Urinary bladder (tissue), 4 donors: ENCODE data around the gene UBE2E2. TPM values are rescaled to one million over a fixed set of nuclear protein-coding genes. Genes with fewer than 3 reads are reported as not detected.
"Not testable (repeated sequence)": the region's sequence is repeated elsewhere in the genome, so short reads cannot be mapped to it uniquely, and the experiment has no call there.

Experiments
- DNase-seq: peaks from one replicate; pipeline ENCODE4 v3.0.0-alpha.2; 2015; ENCODE audit errors: extremely low spot score
- H3K27ac ChIP-seq: one replicate; pipeline ENCODE4 v1.5.1; 2013; ENCODE audit warnings: low read depth, mild to moderate bottlenecking, moderate library complexity
- H3K36me3 ChIP-seq: one replicate; pipeline ENCODE4 v1.6.1; 2013; ENCODE audit warnings: mild to moderate bottlenecking, moderate library complexity; ENCODE audit not compliant: insufficient read depth
- H3K4me1 ChIP-seq: one replicate; pipeline ENCODE4 v1.6.1; 2013; ENCODE audit warnings: mild to moderate bottlenecking, moderate library complexity; ENCODE audit not compliant: insufficient read depth
- H3K4me3 ChIP-seq: one replicate; pipeline ENCODE4 v1.5.1; 2013; ENCODE audit warnings: low read depth, low read length
- WGBS: extraction: QIAGEN DNeasy Blood & Tissue Kit; methylation state at CpG from one replicate; pipeline ENCODE4 v1.1.7; 2013; 5-methylcytosine and 5-hydroxymethylcytosine counted together
- polyA plus RNA-seq: library from polyadenylated mRNA; stranded (reverse); fragments of 200-250 nt; gene quantifications from one replicate; pipeline ENCODE4 v1.2.3, GENCODE V29; 2013
- total RNA-seq: library from RNA; depleted of rRNA; stranded (reverse); fragments of >200 nt; gene quantifications from one replicate; pipeline ENCODE4 v1.2.3, GENCODE V29; 2014
- donor health status: healthy with polysubstance abuse.
- donor health status: healthy.

UBE2E2 gene
- total and polyA plus RNA-seq, 2 donors = 36.3 to 120 TPM

- Histone ChIP-seq H3K36me3 (no peaks in the 10 kb centered on the region), H3K4me3 (no peak overlapping the region), H3K4me1 (no peaks in the 10 kb centered on the region), H3K27ac (no peak overlapping the region)
- WGBS = 83% methylated on average over 8 of the region's 8 CpGs
- no peak for DNase-seq
Observed at GRCh38 chr3:23600167-23600871, 397.2 kb downstream of the UBE2E2 start.

- no peak for DNase-seq
- Histone ChIP-seq H3K27ac (no peak overlapping the region), H3K4me1 (no peaks in the 10 kb centered on the region), H3K4me3 (no peak overlapping the region), H3K36me3 (no peaks in the 10 kb centered on the region)
- WGBS = 58% methylated on average over 11 of the region's 11 CpGs
Observed at GRCh38 chr3:23601091-23601822, 398.1 kb downstream of the UBE2E2 start.

GRCh38 chr3:23602971-23603370 is 399.8 kb downstream of the UBE2E2 start:
- Histone ChIP-seq H3K27ac (no peak overlapping the region), H3K4me1 (no peaks in the 10 kb centered on the region), H3K36me3 (no peaks in the 10 kb centered on the region), H3K4me3 (no peak overlapping the region)
- no peak for DNase-seq
- WGBS = 93% methylated on average over 9 of the region's 9 CpGs

- no peak overlapping the region for H3K27ac ChIP-seq
- WGBS = 58% methylated on average over 8 of the region's 8 CpGs
Observed at GRCh38 chr3:23607184-23607847, 404.2 kb downstream of the UBE2E2 start.

GRCh38 chr3:23608650-23609049 is 405.5 kb downstream of the UBE2E2 start:
- DNase-seq = no peak
- 100% methylated on average over 2 of the region's 2 CpGs for WGBS
- H3K36me3 ChIP-seq = no peaks in the 10 kb centered on the region

More at GRCh38 chr3:23607184-23607847, 404.2 kb downstream of the UBE2E2 start:
- Histone ChIP-seq H3K36me3 (no peaks in the 10 kb centered on the region), H3K4me3 (no peak overlapping the region), H3K4me1 (no peaks in the 10 kb centered on the region)
- no peak for DNase-seq

GRCh38 chr3:23611737-23612295 is 408.7 kb downstream of the UBE2E2 start:
- H3K36me3 ChIP-seq = no peaks in the 10 kb centered on the region
- 17% methylated on average over 13 of the region's 13 CpGs for WGBS
- H3K4me1 ChIP-seq = no peaks in the 10 kb centered on the region
- no peak overlapping the region for H3K4me3 ChIP-seq
- no peak for DNase-seq
- H3K27ac ChIP-seq = no peak overlapping the region

More at GRCh38 chr3:23608650-23609049, 405.5 kb downstream of the UBE2E2 start:
- H3K4me1 ChIP-seq = no peaks in the 10 kb centered on the region
- H3K4me3 ChIP-seq = no peak overlapping the region
- no peak overlapping the region for H3K27ac ChIP-seq

- H3K4me3 ChIP-seq = no peak overlapping the region
- no peaks in the 10 kb centered on the region for H3K36me3 ChIP-seq
- DNase-seq = no peak
- 59% methylated on average over 15 of the region's 15 CpGs for WGBS
- H3K27ac ChIP-seq = no peak overlapping the region
- no peaks in the 10 kb centered on the region for H3K4me1 ChIP-seq
Observed at GRCh38 chr3:23612296-23612891, 409.3 kb downstream of the UBE2E2 start.

- no peaks in the 10 kb centered on the region for H3K4me1 ChIP-seq
- no peak overlapping the region for H3K27ac ChIP-seq
- WGBS = 97% methylated on average over 5 of the region's 5 CpGs
- H3K4me3 ChIP-seq = no peak overlapping the region
- no peak for DNase-seq
- no peaks in the 10 kb centered on the region for H3K36me3 ChIP-seq
Observed at GRCh38 chr3:23615068-23615467, 411.9 kb downstream of the UBE2E2 start.

- 98% methylated on average over 2 of the region's 2 CpGs for WGBS
- H3K4me3 ChIP-seq, DNase-seq, H3K27ac ChIP-seq, H3K36me3 ChIP-seq, H3K4me1 ChIP-seq: not testable (repeated sequence)
Observed at GRCh38 chr3:23618475-23618874, 415.3 kb downstream of the UBE2E2 start.

GRCh38 chr3:23619705-23620637 is 416.8 kb downstream of the UBE2E2 start:
- no peak overlapping the region for H3K4me3 ChIP-seq
- WGBS = 80% methylated on average over 12 of the region's 12 CpGs
- no peaks in the 10 kb centered on the region for H3K4me1 ChIP-seq
- H3K27ac ChIP-seq = no peak overlapping the region
- no peak for DNase-seq
- H3K36me3 ChIP-seq = no peaks in the 10 kb centered on the region

GRCh38 chr3:23620638-23621015 is 417.5 kb downstream of the UBE2E2 start:
- H3K4me3 ChIP-seq = no peak overlapping the region
- H3K27ac ChIP-seq = no peak overlapping the region
- H3K36me3 ChIP-seq = no peaks in the 10 kb centered on the region
- WGBS = 62% methylated on average over 4 of the region's 4 CpGs
- no peak for DNase-seq
- H3K4me1 ChIP-seq = no peaks in the 10 kb centered on the region

- Histone ChIP-seq H3K27ac (no peak overlapping the region), H3K36me3 (no peaks in the 10 kb centered on the region), H3K4me3 (no peak overlapping the region), H3K4me1 (no peaks in the 10 kb centered on the region)
- WGBS = 26% methylated on average over 2 of the region's 2 CpGs
- DNase-seq = no peak
Observed at GRCh38 chr3:23623844-23624243, 420.7 kb downstream of the UBE2E2 start.
